H9 (cell line): ENCODE results near the gene RPS6KB2. TPM values are rescaled to one million over a fixed set of nuclear protein-coding genes. Genes with fewer than 3 reads are reported as not detected.

Source experiments
- DNase-seq: peaks from one replicate; pipeline ENCODE4 v3.0.0-alpha.2; 2017
- H2AFZ ChIP-seq: one replicate; pipeline ENCODE4 v1.6.1; 2013; ENCODE audit warnings: mild to moderate bottlenecking, low read length, control low read depth, moderate library complexity
- H2AK5ac ChIP-seq: 2 replicates; pipeline ENCODE4 v1.6.1; 2013; ENCODE audit warnings: low read length, control low read depth, mixed read lengths; ENCODE audit not compliant: insufficient read length
- H2BK120ac ChIP-seq: one replicate; pipeline ENCODE4 v1.6.1; 2013; ENCODE audit warnings: low read depth, mild to moderate bottlenecking, low read length, control low read depth, inconsistent platforms; ENCODE audit not compliant: poor library complexity, severe bottlenecking
- H2BK12ac ChIP-seq: 2 replicates; pipeline ENCODE4 v1.6.1; 2013; ENCODE audit warnings: low read length, control low read depth, mixed read lengths, low read depth; ENCODE audit not compliant: insufficient read length
- H2BK15ac ChIP-seq: 2 replicates; pipeline ENCODE4 v1.6.1; 2013; ENCODE audit warnings: low read depth, low read length, control low read depth
- H2BK20ac ChIP-seq: one replicate; pipeline ENCODE4 v1.6.1; 2013; ENCODE audit warnings: low read depth, mild to moderate bottlenecking, low read length, control low read depth, inconsistent platforms; ENCODE audit not compliant: poor library complexity, severe bottlenecking
- H2BK5ac ChIP-seq: 2 replicates; pipeline ENCODE4 v1.6.1; 2013; ENCODE audit warnings: low read length, control low read depth, mixed read lengths; ENCODE audit not compliant: insufficient read length
- H3K14ac ChIP-seq: 2 replicates; pipeline ENCODE4 v1.6.1; 2013; ENCODE audit warnings: low read length, control low read depth; ENCODE audit not compliant: insufficient read depth
- H3K18ac ChIP-seq: 2 replicates; pipeline ENCODE4 v1.6.1; 2013; ENCODE audit warnings: low read depth, mild to moderate bottlenecking, mixed read lengths, low read length, control low read depth; ENCODE audit not compliant: insufficient read length
- H3K23ac ChIP-seq: 2 replicates; pipeline ENCODE4 v1.6.1; 2013; ENCODE audit warnings: low read length, control low read depth, mixed read lengths, low read depth; ENCODE audit not compliant: insufficient read length
- H3K23me2 ChIP-seq: 2 replicates; pipeline ENCODE4 v1.6.1; 2013; ENCODE audit warnings: low read depth, mild to moderate bottlenecking, mixed read lengths, low read length, control low read depth; ENCODE audit not compliant: insufficient read length, poor library complexity, severe bottlenecking
- H3K27ac ChIP-seq: 2 replicates; pipeline ENCODE4 v1.5.1; 2013; ENCODE audit warnings: low read length, control low read depth, mixed read lengths, low read depth; ENCODE audit not compliant: insufficient read length
- H3K27me3 ChIP-seq: 2 replicates; pipeline ENCODE4 v1.6.1; 2013; ENCODE audit warnings: low read length, control low read depth, inconsistent platforms; ENCODE audit not compliant: insufficient read depth
- H3K4ac ChIP-seq: 2 replicates; pipeline ENCODE4 v1.6.1; 2013; ENCODE audit warnings: low read depth, mild to moderate bottlenecking, control low read depth, inconsistent platforms, low read length, moderate library complexity
- H3K4me1 ChIP-seq: 2 replicates; pipeline ENCODE4 v1.6.1; 2013; ENCODE audit warnings: low read length, control low read depth, inconsistent platforms; ENCODE audit not compliant: insufficient read depth
- H3K4me2 ChIP-seq: 2 replicates; pipeline ENCODE4 v1.6.1; 2013; ENCODE audit warnings: low read length, control low read depth, mixed read lengths; ENCODE audit not compliant: insufficient read length, insufficient read depth
- H3K56ac ChIP-seq: 2 replicates; pipeline ENCODE4 v1.6.1; 2013; ENCODE audit warnings: low read depth, mild to moderate bottlenecking, mixed read lengths, low read length, control low read depth; ENCODE audit not compliant: insufficient read length
- H3K79me1 ChIP-seq: 2 replicates; pipeline ENCODE4 v1.6.1; 2013; ENCODE audit warnings: low read depth, mild to moderate bottlenecking, moderate library complexity, low read length, control low read depth, inconsistent platforms; ENCODE audit not compliant: insufficient read depth, poor library complexity, severe bottlenecking
- H3K79me2 ChIP-seq: 2 replicates; pipeline ENCODE4 v1.6.1; 2013; ENCODE audit warnings: low read length, control low read depth, inconsistent platforms; ENCODE audit not compliant: insufficient read depth
- H3K9ac ChIP-seq: 2 replicates; pipeline ENCODE4 v1.6.1; 2013; ENCODE audit warnings: low read length, control low read depth, mixed read lengths; ENCODE audit not compliant: insufficient read length; ENCODE audit errors: extremely low read depth
- H3K9me3 ChIP-seq: one replicate; pipeline ENCODE4 v1.6.1; 2013; ENCODE audit warnings: low read depth, low read length, inconsistent platforms; ENCODE audit not compliant: control insufficient read depth
- H3T11ph ChIP-seq: one replicate; pipeline ENCODE4 v1.6.1; 2013; ENCODE audit warnings: mild to moderate bottlenecking, low read length, control low read depth, inconsistent platforms
- H4K20me1 ChIP-seq: one replicate; pipeline ENCODE4 v1.6.1; 2013; ENCODE audit not compliant: control insufficient read depth, insufficient read length, insufficient read depth
- H4K5ac ChIP-seq: 2 replicates; pipeline ENCODE4 v1.6.1; 2013; ENCODE audit warnings: low read depth, mild to moderate bottlenecking, mixed read lengths, low read length, control low read depth; ENCODE audit not compliant: insufficient read length
- H4K8ac ChIP-seq: replicated peaks from 2 replicates; pipeline ENCODE4 v1.6.1; 2013; ENCODE audit warnings: low read length, control low read depth, mixed read lengths, low read depth; ENCODE audit not compliant: insufficient read length
- H4K91ac ChIP-seq: 2 replicates; pipeline ENCODE4 v1.6.1; 2013; ENCODE audit warnings: low read depth, mild to moderate bottlenecking, moderate library complexity, mixed read lengths, low read length, control low read depth; ENCODE audit not compliant: insufficient read length
- H3K27ac Mint-ChIP-seq, 3 experiments: 2 replicates in 2 of 3; 3 replicates in 1 of 3; pipeline ENCODE4 v1.8.0; 2020 to 2021; ENCODE audit warnings: mixed read lengths in 3 of 3, mild to moderate bottlenecking in 1 of 3, moderate library complexity in 1 of 3
- H3K27me3 Mint-ChIP-seq: 2 replicates; pipeline ENCODE4 v1.8.0; 2021; ENCODE audit warnings: low read depth, mild to moderate bottlenecking, moderate library complexity, mixed read lengths
- H3K36me3 Mint-ChIP-seq, 3 experiments: 2 replicates in 2 of 3; 3 replicates in 1 of 3; pipeline ENCODE4 v1.8.0; 2020 to 2021; ENCODE audit warnings: low read depth in 3 of 3, mixed read lengths in 3 of 3; ENCODE audit not compliant: insufficient read depth in 1 of 3
- H3K4me1 Mint-ChIP-seq, 2 experiments: 2 replicates each; pipeline ENCODE4 v1.8.0; 2020; ENCODE audit warnings: mixed read lengths in 2 of 2
- H3K4me3 Mint-ChIP-seq, 2 experiments: 2 replicates in 1 of 2; 3 replicates in 1 of 2; pipeline ENCODE4 v1.8.0; 2020 to 2021; ENCODE audit warnings: mild to moderate bottlenecking in 2 of 2, mixed read lengths in 2 of 2, moderate library complexity in 1 of 2
- H3K9me3 Mint-ChIP-seq, 2 experiments: 2 replicates in 1 of 2; 3 replicates in 1 of 2; pipeline ENCODE4 v1.8.0; 2020; ENCODE audit warnings: mild to moderate bottlenecking in 2 of 2, mixed read lengths in 2 of 2, moderate library complexity in 1 of 2
- WGBS: extraction: QIAGEN DNeasy Blood & Tissue Kit; methylation state at CpG from one replicate; pipeline ENCODE4 v1.1.7; 2013; ENCODE audit warnings: missing lambda C conversion rate, low lambda C conversion rate, mixed read lengths; ENCODE audit not compliant: insufficient read length; ENCODE audit errors: extremely low coverage; 5-methylcytosine and 5-hydroxymethylcytosine counted together
- total RNA-seq: library from RNA; stranded (reverse); gene quantifications from 2 replicates; pipeline ENCODE4 v1.2.1, GENCODE V29; 2021
- TF ChIP-seq, protein P1 (sequence below): fragments of 200-600 bp; sonication (generic); conservative IDR thresholded peaks from 3 replicates; pipeline ENCODE4 v1.8.0; 2021; ENCODE audit warnings: antibody characterized with exemption, mild to moderate bottlenecking

Gene RPS6KB2
- total RNA-seq, 1 experiment from 2014 or later, result 51.7 TPM

DNA sequence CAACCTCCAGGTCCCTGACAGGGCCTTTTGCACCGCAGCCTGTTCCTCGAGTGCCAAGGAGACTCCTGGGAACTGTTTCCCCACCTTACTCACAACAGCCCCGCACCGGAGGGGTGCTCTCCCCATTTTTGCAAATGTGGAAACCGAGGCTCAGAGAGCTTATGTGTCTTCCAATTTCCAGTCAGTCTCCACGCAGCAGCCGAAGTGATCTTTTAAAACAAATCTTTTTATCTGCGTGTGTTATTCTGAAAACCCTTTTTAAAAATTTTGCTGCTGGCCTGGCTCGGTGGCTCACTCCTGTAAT is 41.2 kb downstream of the RPS6KB2 start:
- no peaks in the 10 kb centered on the region; the same call in 1 of the 2 replicates for H3K4me1 ChIP-seq
- H2AK5ac ChIP-seq, result no peak overlapping the region
- H3K9ac ChIP-seq, result no peak overlapping the region
- no peak overlapping the region for H3K23ac ChIP-seq
- no peak overlapping the region for H2BK12ac ChIP-seq
- no peak overlapping the region for H3T11ph ChIP-seq
- peak overlapping the region; percentile 49 for H3K4me2 ChIP-seq
- H4K91ac ChIP-seq, result no peak overlapping the region
- H3K79me2 ChIP-seq, result no peaks in the 10 kb centered on the region
- H4K5ac ChIP-seq, result no peak overlapping the region
- peaks cover 10% of the 10 kb centered on the region for H3K23me2 ChIP-seq
- H2BK5ac ChIP-seq, result no peak overlapping the region
- H3K4ac ChIP-seq, result no peak overlapping the region
- H3K27me3 Mint-ChIP-seq, result peaks cover 9% of the 10 kb centered on the region
- H3K36me3 Mint-ChIP-seq, result peaks cover 0 to 4% (median 0%) of the 10 kb centered on the region in 3 experiments; a peak in 2 of 7 replicates
- H3K18ac ChIP-seq, result peak overlapping the region; percentile 84
- no peak overlapping the region for H3K27ac ChIP-seq
- H3K27ac Mint-ChIP-seq, result peak overlapping the region in 1 of 3 experiments; percentile 64; a peak in 1 of 7 replicates
- WGBS, result no CpG with 5 or more reads among the region's 9 CpGs
- H4K20me1 ChIP-seq, result no peaks in the 10 kb centered on the region
- no peak overlapping the region for H2AFZ ChIP-seq
- peak overlapping the region; percentile 78; the same call in 1 of the 2 replicates for H3K14ac ChIP-seq
- H4K8ac ChIP-seq, result no peak overlapping the region
- no peak overlapping the region for H2BK120ac ChIP-seq
- no peak overlapping the region for H2BK20ac ChIP-seq
- TF ChIP-seq, protein P1, sequence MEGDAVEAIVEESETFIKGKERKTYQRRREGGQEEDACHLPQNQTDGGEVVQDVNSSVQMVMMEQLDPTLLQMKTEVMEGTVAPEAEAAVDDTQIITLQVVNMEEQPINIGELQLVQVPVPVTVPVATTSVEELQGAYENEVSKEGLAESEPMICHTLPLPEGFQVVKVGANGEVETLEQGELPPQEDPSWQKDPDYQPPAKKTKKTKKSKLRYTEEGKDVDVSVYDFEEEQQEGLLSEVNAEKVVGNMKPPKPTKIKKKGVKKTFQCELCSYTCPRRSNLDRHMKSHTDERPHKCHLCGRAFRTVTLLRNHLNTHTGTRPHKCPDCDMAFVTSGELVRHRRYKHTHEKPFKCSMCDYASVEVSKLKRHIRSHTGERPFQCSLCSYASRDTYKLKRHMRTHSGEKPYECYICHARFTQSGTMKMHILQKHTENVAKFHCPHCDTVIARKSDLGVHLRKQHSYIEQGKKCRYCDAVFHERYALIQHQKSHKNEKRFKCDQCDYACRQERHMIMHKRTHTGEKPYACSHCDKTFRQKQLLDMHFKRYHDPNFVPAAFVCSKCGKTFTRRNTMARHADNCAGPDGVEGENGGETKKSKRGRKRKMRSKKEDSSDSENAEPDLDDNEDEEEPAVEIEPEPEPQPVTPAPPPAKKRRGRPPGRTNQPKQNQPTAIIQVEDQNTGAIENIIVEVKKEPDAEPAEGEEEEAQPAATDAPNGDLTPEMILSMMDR, result no peak
- no peaks in the 10 kb centered on the region for H3K9me3 ChIP-seq
- peaks cover 3% of the 10 kb centered on the region; the same call in 1 of the 2 replicates for H3K27me3 ChIP-seq
- no peak for DNase-seq
- no peaks in the 10 kb centered on the region for H3K79me1 ChIP-seq
- H3K4me1 Mint-ChIP-seq, result peaks cover 16 to 21% of the 10 kb centered on the region in 2 experiments
- no peak overlapping the region for H2BK15ac ChIP-seq
- H3K4me3 Mint-ChIP-seq, result peak overlapping the region; percentile 74 to 87
- no peaks in the 10 kb centered on the region for H3K9me3 Mint-ChIP-seq
- no peak overlapping the region for H3K56ac ChIP-seq
